Testis (tissue), 2 donors: ENCODE measurements around the gene A2M.

ENCODE experiments used
- POLR2A ChIP-seq: fragments of 450-650 bp; IDR thresholded peaks from one replicate; pipeline ENCODE4 v1.6.1; 2017; ENCODE audit warnings: antibody characterized with exemption, mild to moderate bottlenecking, moderate library complexity
- TF ChIP-seq, protein P1 (sequence below), 3 experiments: fragments of 450-650 bp in 2 of 3; fragments of 200-600 bp in 1 of 3; sonication (generic) in 1 of 3; IDR thresholded peaks; one replicate each; pipeline ENCODE4 v1.5.1; 2016 to 2019; ENCODE audit warnings: antibody characterized with exemption in 3 of 3, mild to moderate bottlenecking in 2 of 3, moderate library complexity in 1 of 3

DNA sequence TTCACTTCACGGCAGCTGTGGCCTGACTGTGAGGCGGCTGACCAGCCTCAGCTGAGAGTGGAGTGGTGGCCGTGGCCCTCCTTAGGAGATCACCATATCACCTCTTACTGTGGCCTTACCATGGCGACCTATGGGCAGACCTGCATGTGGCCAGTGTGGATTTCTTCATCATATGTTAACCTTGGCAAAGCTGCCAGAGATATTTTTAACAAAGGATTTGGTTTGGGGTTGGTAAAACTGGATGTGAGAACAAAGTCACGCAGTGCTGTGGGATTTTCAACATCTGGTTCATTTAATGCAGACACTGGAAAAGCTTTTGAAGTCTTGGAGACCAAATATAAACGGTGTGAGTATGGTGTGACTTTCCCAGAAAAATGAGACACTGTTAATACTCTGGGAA is 79.5 kb downstream of the A2M start:
- TF ChIP-seq, protein P1, sequence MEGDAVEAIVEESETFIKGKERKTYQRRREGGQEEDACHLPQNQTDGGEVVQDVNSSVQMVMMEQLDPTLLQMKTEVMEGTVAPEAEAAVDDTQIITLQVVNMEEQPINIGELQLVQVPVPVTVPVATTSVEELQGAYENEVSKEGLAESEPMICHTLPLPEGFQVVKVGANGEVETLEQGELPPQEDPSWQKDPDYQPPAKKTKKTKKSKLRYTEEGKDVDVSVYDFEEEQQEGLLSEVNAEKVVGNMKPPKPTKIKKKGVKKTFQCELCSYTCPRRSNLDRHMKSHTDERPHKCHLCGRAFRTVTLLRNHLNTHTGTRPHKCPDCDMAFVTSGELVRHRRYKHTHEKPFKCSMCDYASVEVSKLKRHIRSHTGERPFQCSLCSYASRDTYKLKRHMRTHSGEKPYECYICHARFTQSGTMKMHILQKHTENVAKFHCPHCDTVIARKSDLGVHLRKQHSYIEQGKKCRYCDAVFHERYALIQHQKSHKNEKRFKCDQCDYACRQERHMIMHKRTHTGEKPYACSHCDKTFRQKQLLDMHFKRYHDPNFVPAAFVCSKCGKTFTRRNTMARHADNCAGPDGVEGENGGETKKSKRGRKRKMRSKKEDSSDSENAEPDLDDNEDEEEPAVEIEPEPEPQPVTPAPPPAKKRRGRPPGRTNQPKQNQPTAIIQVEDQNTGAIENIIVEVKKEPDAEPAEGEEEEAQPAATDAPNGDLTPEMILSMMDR (IDR thresholded peaks at IDR 0.05): no peak
- TF ChIP-seq POLR2A: no peak
